Trophoblast cell (in vitro differentiated cells and primary cell): ENCODE results near the gene OR5H14.
A peak's percentile ranks its signal among the peaks of the same experiment; 100 is the strongest.

Experiments used
- DNase-seq, 2 donors: peaks; one replicate each; pipeline ENCODE4 v3.0.0-alpha.2; 2016
- H2AFZ ChIP-seq: 2 replicates; pipeline ENCODE4 v1.6.1; 2013; ENCODE audit warnings: low read length, moderate library complexity, mild to moderate bottlenecking; ENCODE audit not compliant: insufficient read depth, poor library complexity
- H2AK5ac ChIP-seq: 2 replicates; pipeline ENCODE4 v1.6.1; 2013; ENCODE audit warnings: mild to moderate bottlenecking, low read length
- H2BK120ac ChIP-seq: 2 replicates; pipeline ENCODE4 v1.6.1; 2013; ENCODE audit warnings: low read length, mild to moderate bottlenecking, moderate library complexity; ENCODE audit not compliant: insufficient read depth, poor library complexity
- H2BK12ac ChIP-seq: 2 replicates; pipeline ENCODE4 v1.6.1; 2013; ENCODE audit warnings: mild to moderate bottlenecking, low read length, moderate library complexity
- H2BK5ac ChIP-seq: 2 replicates; pipeline ENCODE4 v1.6.1; 2013; ENCODE audit warnings: low read length, low read depth, moderate library complexity, mild to moderate bottlenecking; ENCODE audit not compliant: poor library complexity
- H3K14ac ChIP-seq: 2 replicates; pipeline ENCODE4 v1.6.1; 2013; ENCODE audit warnings: mild to moderate bottlenecking, low read length
- H3K18ac ChIP-seq: 2 replicates; pipeline ENCODE4 v1.6.1; 2013; ENCODE audit warnings: mild to moderate bottlenecking, low read length
- H3K23ac ChIP-seq: 2 replicates; pipeline ENCODE4 v1.6.1; 2013; ENCODE audit warnings: low read length
- H3K27ac ChIP-seq: 2 replicates; pipeline ENCODE4 v1.5.1; 2013; ENCODE audit warnings: low read depth, mild to moderate bottlenecking, inconsistent platforms, low read length, moderate library complexity
- H3K27me3 ChIP-seq: 2 replicates; pipeline ENCODE4 v1.6.1; 2013; ENCODE audit warnings: inconsistent platforms, mild to moderate bottlenecking, low read length, moderate library complexity; ENCODE audit not compliant: insufficient read depth
- H3K36me3 ChIP-seq, 2 experiments: 1 replicate in 1 of 2; 2 replicates in 1 of 2; pipeline ENCODE4 v1.6.1; 2013; ENCODE audit warnings: low read length in 2 of 2, mild to moderate bottlenecking in 2 of 2, moderate library complexity in 1 of 2; ENCODE audit not compliant: insufficient read depth in 2 of 2, control insufficient read depth in 1 of 2
- H3K4ac ChIP-seq: 2 replicates; pipeline ENCODE4 v1.6.1; 2013; ENCODE audit warnings: low read depth, mild to moderate bottlenecking, low read length, moderate library complexity
- H3K4me1 ChIP-seq, 2 experiments: 1 replicate in 1 of 2; 2 replicates in 1 of 2; pipeline ENCODE4 v1.6.1; 2013; ENCODE audit warnings: low read length in 2 of 2, mild to moderate bottlenecking in 2 of 2, moderate library complexity in 1 of 2; ENCODE audit not compliant: insufficient read depth in 2 of 2, control insufficient read depth in 1 of 2
- H3K4me2 ChIP-seq: 2 replicates; pipeline ENCODE4 v1.6.1; 2013; ENCODE audit warnings: inconsistent platforms, mild to moderate bottlenecking, low read length, moderate library complexity
- H3K4me3 ChIP-seq: 2 replicates; pipeline ENCODE4 v1.5.1; 2013; ENCODE audit warnings: mild to moderate bottlenecking, low read depth, low read length, inconsistent platforms
- H3K79me1 ChIP-seq: one replicate; pipeline ENCODE4 v1.6.1; 2013; ENCODE audit warnings: low read length
- H3K79me2 ChIP-seq: 2 replicates; pipeline ENCODE4 v1.6.1; 2013; ENCODE audit warnings: low read length, mild to moderate bottlenecking; ENCODE audit not compliant: control insufficient read depth, insufficient read depth, poor library complexity
- H3K9ac ChIP-seq: 2 replicates; pipeline ENCODE4 v1.6.1; 2013; ENCODE audit warnings: mild to moderate bottlenecking, low read length
- H3K9me3 ChIP-seq: 2 replicates; pipeline ENCODE4 v1.6.1; 2013; ENCODE audit warnings: low read depth, mild to moderate bottlenecking, control low read depth, inconsistent platforms, low read length; ENCODE audit not compliant: insufficient read depth
- H4K12ac ChIP-seq: 2 replicates; pipeline ENCODE4 v1.6.1; 2013; ENCODE audit warnings: low read depth, mild to moderate bottlenecking, low read length, moderate library complexity
- H4K8ac ChIP-seq: 2 replicates; pipeline ENCODE4 v1.6.1; 2013; ENCODE audit warnings: low read depth, mild to moderate bottlenecking, low read length, moderate library complexity
- H4K91ac ChIP-seq: one replicate; pipeline ENCODE4 v1.6.1; 2013; ENCODE audit warnings: low read depth, mild to moderate bottlenecking, low read length, moderate library complexity
- WGBS: extraction: QIAGEN DNeasy Blood & Tissue Kit; methylation state at CpG from one replicate; pipeline ENCODE4 v1.1.7; 2013; ENCODE audit warnings: missing lambda C conversion rate; ENCODE audit not compliant: insufficient read length, insufficient coverage; ENCODE audit errors: extremely low coverage; 5-methylcytosine and 5-hydroxymethylcytosine counted together

The OR5H14 gene

DNA sequence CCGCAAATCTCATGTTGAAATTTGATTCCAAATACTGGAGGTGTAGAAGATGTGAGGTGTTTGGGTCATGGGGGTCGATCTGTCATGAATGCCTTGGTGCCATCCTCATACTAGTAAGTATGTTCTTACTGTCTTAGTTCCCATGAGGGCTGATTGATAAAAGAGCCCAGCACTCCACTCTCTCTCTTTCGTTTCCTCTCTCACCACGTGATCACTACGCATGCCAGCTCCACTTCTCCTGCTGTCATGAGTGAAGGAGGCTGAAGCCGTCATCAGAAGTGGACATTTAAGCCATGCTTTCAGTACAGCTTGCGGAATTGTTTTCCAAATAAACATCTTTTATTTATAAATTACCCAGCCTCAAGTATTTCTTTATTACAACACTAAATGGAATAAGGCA is 25.3 kb downstream of the OR5H14 start:
- no CpG with 5 or more reads among the region's 7 CpGs for WGBS
- no peak overlapping the region for H4K91ac ChIP-seq
- no peaks in the 10 kb centered on the region for H3K79me2 ChIP-seq

GRCh38 chr3:98180319-98180890 is 33.1 kb downstream of the OR5H14 start:
- Histone ChIP-seq H2AK5ac (no peak overlapping the region), H3K79me2 (no peaks in the 10 kb centered on the region), H4K8ac (no peak overlapping the region), H3K14ac (no peak overlapping the region), H2BK120ac (no peak overlapping the region), H3K4ac (no peak overlapping the region), H3K4me2 (no peak overlapping the region), H3K27ac (no peak overlapping the region), H3K9me3 (no peaks in the 10 kb centered on the region), H4K91ac (no peak overlapping the region), H3K4me3 (no peak overlapping the region), H3K27me3 (no peaks in the 10 kb centered on the region), H2BK5ac (no peak overlapping the region), H2BK12ac (no peak overlapping the region), H3K36me3 (no peaks in the 10 kb centered on the region), H3K23ac (no peak overlapping the region), H3K79me1 (no peaks in the 10 kb centered on the region), H3K4me1 (no peaks in the 10 kb centered on the region), H3K9ac (no peak overlapping the region), H3K18ac (no peak overlapping the region), H4K12ac (no peak overlapping the region), H2AFZ (no peak overlapping the region)
- DNase-seq, result no peak
- WGBS, result no CpG with 5 or more reads among the region's 3 CpGs

More for the DNA sequence above, 25.3 kb downstream of the OR5H14 start:
- no peak overlapping the region for H3K27ac ChIP-seq
- H3K23ac ChIP-seq, result no peak overlapping the region
- H3K4me1 ChIP-seq, result no peaks in the 10 kb centered on the region
- no peak overlapping the region for H4K8ac ChIP-seq
- H3K14ac ChIP-seq, result no peak overlapping the region
- no peak overlapping the region for H2AK5ac ChIP-seq
- H3K9me3 ChIP-seq, result no peaks in the 10 kb centered on the region
- H3K18ac ChIP-seq, result no peak overlapping the region
- no peak overlapping the region for H3K9ac ChIP-seq
- H2BK5ac ChIP-seq, result no peak overlapping the region
- H3K4me3 ChIP-seq, result no peak overlapping the region
- H2AFZ ChIP-seq, result no peak overlapping the region
- H2BK12ac ChIP-seq, result no peak overlapping the region
- no peaks in the 10 kb centered on the region for H3K27me3 ChIP-seq
- no peak for DNase-seq
- no peaks in the 10 kb centered on the region for H3K36me3 ChIP-seq
- no peaks in the 10 kb centered on the region for H3K79me1 ChIP-seq
- H3K4me2 ChIP-seq, result no peak overlapping the region
- H2BK120ac ChIP-seq, result no peak overlapping the region
- no peak overlapping the region for H4K12ac ChIP-seq
- H3K4ac ChIP-seq, result no peak overlapping the region

- H3K27ac ChIP-seq, result no peak overlapping the region
- no peaks in the 10 kb centered on the region for H3K4me1 ChIP-seq
- no peak overlapping the region for H3K4ac ChIP-seq
- no peak overlapping the region for H3K14ac ChIP-seq
- H3K18ac ChIP-seq, result no peak overlapping the region
- no peak overlapping the region for H2AK5ac ChIP-seq
- H3K9ac ChIP-seq, result no peak overlapping the region
- H2BK5ac ChIP-seq, result no peak overlapping the region
- no peak overlapping the region for H4K91ac ChIP-seq
- no peak overlapping the region for H4K8ac ChIP-seq
- H3K27me3 ChIP-seq, result no peaks in the 10 kb centered on the region
- no peaks in the 10 kb centered on the region for H3K36me3 ChIP-seq
- H4K12ac ChIP-seq, result no peak overlapping the region
- no peak overlapping the region for H2BK120ac ChIP-seq
- H3K9me3 ChIP-seq, result no peaks in the 10 kb centered on the region
- no peak overlapping the region for H2AFZ ChIP-seq
- DNase-seq, result no peak
- H3K4me3 ChIP-seq, result no peak overlapping the region
- no peaks in the 10 kb centered on the region for H3K79me2 ChIP-seq
- no peak overlapping the region for H2BK12ac ChIP-seq
- no peaks in the 10 kb centered on the region for H3K79me1 ChIP-seq
- H3K4me2 ChIP-seq, result no peak overlapping the region
- H3K23ac ChIP-seq, result no peak overlapping the region
These were observed 34.9 kb downstream of the OR5H14 start for GRCh38 chr3:98182196-98182595.

DNA sequence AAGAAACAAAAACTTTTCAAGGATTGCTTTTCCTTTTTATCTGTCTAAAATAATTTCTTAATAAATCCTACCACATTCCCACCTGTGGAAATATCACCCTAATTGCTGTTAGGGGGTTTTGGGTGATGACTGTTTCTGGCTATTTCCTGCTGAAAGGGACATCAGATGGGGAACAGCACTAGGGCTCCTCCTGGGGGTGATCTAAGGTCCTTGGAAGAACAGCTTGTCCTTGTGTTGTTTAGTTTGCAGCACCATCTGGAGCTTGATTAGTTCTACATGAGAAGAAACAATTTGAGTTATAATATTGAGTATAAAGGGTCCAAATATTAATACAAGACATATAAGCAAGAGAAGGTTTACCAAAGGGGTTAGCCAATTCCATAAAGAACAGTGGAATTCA is 37.9 kb downstream of the OR5H14 start:
- Histone ChIP-seq H3K27me3 (no peaks in the 10 kb centered on the region), H2BK12ac (no peak overlapping the region), H3K4me3 (no peak overlapping the region), H2AFZ (no peak overlapping the region), H4K12ac (no peak overlapping the region), H3K27ac (no peak overlapping the region), H3K23ac (no peak overlapping the region), H3K9me3 (no peaks in the 10 kb centered on the region), H2AK5ac (no peak overlapping the region), H4K91ac (no peak overlapping the region), H2BK120ac (no peak overlapping the region), H4K8ac (no peak overlapping the region), H3K14ac (no peak overlapping the region), H3K4ac (no peak overlapping the region), H3K4me1 (no peaks in the 10 kb centered on the region), H3K79me1 (no peaks in the 10 kb centered on the region), H3K18ac (no peak overlapping the region), H3K79me2 (no peaks in the 10 kb centered on the region), H2BK5ac (no peak overlapping the region), H3K9ac (no peak overlapping the region), H3K36me3 (no peaks in the 10 kb centered on the region), H3K4me2 (no peak overlapping the region)
- DNase-seq, result peak in 1 of 2 donors; percentile 50
